Right lobe of liver (tissue), 4 donors: ENCODE results near the gene PTPN11.

ENCODE experiments used
- CTCF ChIP-seq, 4 donors: fragments of 200-600 bp in 3 of 4; fragments of 450-650 bp in 1 of 4; IDR thresholded peaks; one replicate each; pipeline versions ENCODE4 v1.5.1 to v1.8.0; 2016 to 2022; ENCODE audit warnings: antibody characterized with exemption in 4 of 4, mild to moderate bottlenecking in 2 of 4
- POLR2A ChIP-seq: fragments of 450-650 bp; IDR thresholded peaks from one replicate; pipeline ENCODE4 v1.6.1; 2017; ENCODE audit warnings: antibody characterized with exemption, mild to moderate bottlenecking
- donor health status: DM: no; HTN: no; CAD: no.
- donor health status: DM: no; HTN: no; CAD: no.
- donor health status: DM: no; HTN: yes; CAD: no.

DNA sequence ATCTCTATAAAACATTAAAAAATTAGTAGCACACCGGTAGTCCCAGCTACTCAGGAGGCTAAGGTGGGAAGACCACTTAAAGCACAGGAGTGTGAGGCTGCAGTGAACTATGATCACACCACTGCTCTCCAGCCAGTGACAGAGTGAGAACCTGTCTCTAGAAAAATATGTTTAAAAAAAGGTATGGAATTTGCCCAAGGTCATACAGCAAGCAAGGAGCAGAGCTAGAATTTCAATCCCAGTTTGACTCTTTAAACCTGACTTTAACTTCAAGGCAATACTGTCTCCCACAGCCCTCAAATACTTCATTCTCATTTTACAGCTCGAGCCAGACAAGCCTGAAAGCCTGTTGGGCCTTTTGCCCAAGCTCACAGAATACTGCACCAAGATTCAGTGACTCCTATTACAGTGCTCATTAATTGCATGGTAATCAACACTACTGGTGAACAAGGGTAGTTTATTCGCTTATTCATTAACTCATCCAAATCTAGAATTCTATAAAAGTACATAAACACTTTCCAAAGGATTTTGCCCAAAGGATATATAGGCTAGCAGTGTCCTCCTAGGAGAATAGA, 44.5 kb upstream of the PTPN11 start:
- TF ChIP-seq CTCF (IDR thresholded peaks at IDR 0.05) (no peak), POLR2A (no peak)
